NCI-H748 (cell line): ENCODE results near the gene SLC25A21.

Source experiments
- DNase-seq: peaks from one replicate; lab custom pipeline; 2025; ENCODE audit not compliant: unreplicated experiment; lab: John Stamatoyannopoulos, UW

Gene SLC25A21

DNA sequence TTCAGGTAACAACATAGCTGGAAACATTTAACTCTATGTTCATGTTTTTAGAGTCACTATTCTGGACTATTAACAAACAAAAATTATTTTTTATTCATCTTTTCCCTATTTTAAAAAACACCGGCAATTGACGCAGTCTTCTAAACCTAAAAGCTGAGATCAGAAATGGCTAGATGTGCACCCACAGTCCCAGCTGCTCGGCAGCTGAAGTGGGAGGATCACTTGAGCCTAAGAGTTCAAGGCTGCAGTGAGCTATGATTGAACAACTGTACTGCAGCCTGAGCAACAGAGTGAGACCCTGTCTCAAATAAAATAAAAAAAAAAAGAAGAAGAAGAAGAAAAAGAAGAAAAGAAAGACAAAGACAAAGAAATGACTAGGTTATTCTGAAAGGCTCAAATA lies 446.3 kb downstream of the SLC25A21 start:
- DNase-seq, result no peak

DNA sequence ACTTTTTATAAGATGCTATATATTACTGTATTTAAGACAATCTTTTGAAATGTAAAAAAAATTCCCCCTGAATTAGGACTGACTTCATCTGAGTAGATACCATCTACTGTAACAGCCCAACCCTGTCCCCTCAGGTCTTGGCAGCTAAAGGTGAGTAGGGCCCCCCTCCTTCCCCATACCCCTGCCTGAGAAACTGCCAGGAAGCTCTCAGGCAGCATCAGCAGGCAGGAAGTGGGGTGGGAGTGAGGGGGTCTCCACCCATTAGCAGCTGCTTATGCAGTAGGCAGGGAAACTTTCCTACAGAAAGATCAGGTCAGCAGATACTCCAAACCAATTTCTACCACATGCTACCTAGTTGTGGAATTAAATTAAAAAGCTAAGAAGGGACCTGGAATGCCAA lies 448.2 kb downstream of the SLC25A21 start:
- no peak for DNase-seq

DNA sequence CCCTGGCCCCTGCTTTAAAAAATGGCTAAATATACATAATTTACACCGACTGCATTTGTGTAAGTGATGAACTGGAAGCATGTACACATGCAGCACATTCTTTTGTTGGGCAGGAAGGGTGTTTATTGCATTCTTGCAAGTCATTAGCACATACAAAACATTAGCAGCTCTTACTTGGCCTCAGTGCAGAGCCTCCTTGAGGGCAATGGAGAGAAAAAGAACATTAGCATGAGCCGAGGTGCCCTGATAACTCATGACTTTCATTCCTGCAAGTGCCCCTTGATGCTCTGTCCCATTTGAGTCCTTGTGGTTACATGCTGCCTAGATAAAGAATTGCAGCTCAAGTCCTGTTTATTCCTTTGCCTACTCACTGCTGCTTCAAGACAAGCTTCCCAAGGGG lies 448.9 kb downstream of the SLC25A21 start:
- DNase-seq, result no peak

DNA sequence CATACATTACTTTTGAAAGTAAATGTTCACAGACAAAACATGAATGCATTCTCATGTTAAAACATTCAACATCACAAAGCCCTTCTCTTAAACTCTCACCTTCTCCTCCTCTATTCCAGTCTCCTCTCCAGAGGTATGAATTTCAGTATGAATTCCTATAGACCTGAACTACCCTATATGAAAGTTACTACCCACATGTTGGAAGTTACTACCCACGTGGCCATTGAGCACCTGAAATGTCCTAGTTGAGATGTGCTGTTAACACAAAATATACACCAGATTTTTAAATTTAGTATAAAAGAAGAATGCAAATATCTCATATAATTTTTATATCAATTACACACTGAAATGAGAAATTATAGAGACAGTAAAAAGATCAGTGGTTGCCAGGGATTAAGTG lies 450.5 kb downstream of the SLC25A21 start:
- DNase-seq, result no peak

DNA sequence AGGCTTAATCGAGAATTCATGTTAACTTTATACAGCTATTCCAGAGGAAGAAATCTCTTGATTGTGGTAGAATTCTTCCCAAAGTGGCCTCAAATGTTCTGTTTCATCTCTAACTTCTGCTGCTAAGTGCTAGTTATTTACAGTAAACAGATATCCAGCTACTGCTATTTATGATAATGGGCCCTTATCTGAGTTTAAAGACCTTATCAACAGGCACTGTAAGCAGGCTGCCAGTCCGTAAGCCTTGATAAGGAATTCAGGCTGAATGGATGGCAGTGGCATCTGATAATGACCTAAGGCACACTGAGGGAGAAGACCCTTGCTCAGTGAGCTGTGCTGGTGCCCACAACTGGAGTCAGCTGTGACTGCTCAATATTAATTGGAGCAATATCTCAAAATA lies 451.7 kb downstream of the SLC25A21 start:
- no peak for DNase-seq

DNA sequence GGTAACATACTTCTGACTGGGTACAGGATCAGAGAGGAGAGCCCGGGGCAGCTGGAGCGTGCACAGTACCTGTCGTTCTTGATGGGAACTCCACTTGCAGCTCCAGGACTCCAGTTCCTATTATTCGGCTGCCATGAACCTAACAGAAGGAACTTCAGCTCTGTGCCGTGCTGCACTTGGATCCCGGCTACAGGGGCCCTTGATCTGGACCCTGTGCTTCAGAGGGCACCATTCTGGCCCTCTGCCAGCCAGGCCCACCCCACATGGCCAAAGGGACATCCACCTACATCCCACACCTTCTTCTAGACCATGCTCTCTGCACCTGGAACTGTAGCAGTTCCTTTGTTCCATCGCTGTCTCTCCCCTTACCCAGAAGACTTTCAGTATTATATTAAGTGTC lies 452.6 kb downstream of the SLC25A21 start:
- no peak for DNase-seq

DNA sequence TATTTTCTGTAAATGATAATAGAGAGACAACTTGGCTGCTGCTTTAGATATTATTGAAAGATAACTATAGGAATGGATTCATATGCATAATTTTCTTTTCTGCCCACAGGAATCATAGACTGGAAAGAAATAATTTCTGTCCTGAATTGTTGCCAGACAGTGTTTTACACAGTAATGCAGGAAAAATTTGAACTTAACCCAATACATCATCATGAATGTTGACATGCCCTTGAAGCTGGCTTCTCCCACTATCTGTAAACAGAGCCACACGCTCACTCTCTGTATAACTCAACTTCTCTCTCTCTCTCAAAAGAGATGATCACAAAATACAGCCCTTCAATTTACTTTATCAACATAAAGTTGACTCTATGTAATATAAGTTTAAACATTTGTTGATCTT lies 454.2 kb downstream of the SLC25A21 start:
- no peak for DNase-seq

DNA sequence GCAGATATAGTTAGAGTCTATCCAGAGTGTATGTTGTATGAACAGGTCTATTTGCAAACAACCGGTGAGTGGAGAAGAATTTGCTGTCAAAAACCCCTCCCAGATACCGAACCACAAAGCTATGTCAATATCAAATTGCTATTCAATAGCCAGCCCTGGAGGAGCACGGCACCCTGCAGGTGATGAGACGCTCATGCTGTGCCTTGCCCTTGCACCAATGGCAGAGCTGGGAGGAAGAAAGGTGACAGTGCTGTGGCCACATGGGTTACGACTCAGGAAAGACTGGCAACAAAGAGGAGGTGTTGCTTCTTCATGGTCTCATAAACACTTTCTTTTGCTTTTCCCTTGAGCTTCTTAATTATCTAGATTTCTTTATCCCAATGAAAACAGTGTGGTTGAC lies 455.0 kb downstream of the SLC25A21 start:
- peak; percentile 27 for DNase-seq

DNA sequence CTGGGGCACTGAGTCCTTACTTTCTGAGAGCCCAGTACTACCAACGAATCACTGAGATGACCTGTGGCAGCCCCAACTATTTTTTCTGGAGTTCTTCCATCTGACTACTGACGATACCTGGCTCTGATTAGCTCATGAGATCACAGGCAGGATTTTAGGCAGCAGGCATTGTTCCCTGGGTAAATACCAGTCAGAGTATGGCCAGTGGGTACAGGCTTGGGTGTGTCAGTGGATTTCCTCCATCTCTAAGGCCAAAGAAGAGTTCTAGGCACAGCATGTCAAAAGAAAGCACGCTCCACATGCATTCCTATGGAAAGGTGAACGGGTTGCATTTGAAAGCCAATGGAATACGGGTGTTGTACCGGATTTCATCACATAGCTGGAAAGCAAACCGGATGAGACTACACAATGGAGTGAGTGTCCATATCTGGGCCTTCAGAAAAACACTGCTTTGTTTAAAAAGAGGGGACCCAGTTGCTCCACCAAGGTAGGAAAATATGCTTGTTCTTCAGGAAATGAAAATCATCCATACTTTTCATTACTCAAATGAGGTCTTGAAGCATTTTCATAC lies 455.7 kb downstream of the SLC25A21 start:
- no peak for DNase-seq

DNA sequence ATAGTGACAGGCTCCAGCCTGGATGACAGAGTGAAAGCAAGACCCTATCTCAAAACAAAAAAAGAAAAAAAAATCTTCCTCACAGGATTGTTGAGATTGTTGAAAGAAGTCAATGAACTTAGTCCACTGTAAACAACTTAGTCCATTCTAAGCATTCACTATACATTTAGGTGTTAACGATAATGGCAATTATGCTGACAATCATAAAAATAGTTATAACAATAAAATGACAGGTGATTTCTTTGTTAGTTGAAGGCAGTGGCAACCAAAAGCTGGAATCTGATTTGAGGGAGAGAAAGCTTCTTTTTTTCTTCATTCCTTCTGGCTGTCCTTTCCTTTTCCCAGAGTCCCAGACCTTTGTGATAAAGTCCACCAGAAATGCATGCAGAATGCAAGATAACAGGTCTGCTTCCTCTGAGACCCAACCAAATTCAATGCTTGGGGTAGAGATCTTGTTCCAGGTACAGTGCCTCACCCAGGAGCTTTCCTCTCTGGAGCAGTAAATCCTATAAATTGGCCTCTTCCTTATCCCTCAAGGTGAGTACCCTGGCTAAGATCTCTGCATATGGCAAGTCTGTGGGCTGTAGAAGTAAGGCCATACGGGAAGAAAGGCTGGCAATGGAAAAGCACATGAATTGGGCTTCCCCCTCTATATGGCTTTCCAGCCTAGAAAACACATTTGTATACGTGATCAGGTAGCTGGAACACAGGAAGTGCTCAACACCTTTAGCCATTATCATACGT lies 458.3 kb downstream of the SLC25A21 start:
- no peak for DNase-seq

DNA sequence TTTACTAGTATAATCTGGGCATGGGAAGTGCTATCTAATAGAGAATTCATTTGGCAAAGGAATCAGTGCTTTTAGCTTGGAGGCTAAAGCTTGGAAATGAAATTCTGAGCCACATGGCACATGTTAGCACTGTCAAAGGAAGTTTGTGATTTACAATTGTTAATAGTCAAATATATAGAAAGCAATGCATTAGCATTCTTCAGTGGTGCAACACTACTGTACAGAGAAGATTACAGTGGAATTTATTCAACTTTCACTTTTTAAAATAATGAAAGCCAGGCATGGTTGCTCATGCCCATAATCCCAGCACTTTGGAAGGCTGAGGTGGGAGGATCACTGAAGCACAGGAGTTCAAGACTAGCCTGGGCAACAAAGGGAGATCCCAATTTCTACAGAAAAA lies 464.8 kb downstream of the SLC25A21 start:
- no peak for DNase-seq

DNA sequence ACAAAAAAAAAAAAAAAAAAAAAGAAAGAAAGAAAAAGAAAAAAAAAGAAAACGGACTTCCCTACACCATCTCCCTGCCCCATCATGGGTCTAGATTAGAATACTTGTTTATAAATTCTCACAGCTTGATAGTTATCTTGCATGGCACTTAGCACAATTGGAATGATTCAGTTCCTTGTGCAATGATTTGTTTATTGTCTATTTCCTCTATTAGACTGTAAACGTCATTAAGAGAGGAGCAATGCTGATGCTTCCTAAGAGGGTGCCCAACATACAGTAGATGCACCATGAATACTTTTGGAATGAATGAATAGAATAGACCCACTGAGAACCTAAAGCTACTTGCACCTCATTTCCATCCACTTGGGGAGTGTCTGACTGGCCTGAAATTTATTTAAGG lies 469.9 kb downstream of the SLC25A21 start:
- no peak for DNase-seq

DNA sequence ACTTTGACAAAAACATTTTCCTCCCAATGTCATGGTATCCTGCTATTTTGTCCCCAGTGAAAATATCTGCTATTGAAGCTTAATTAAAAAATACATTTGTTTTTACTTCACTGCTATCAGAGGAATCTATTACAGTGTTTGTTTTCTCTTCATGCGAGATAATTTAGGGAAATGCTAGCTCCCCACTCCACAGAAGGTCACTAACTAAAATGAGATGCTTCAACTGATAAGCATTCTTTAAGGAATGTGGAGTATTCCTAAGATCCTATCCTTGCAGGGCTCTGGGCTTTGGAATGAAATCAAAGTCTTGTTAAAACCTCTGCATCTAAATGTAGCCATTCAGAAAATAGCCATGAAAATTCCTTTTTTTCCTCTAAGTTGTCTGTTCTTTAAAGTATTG lies 471.3 kb downstream of the SLC25A21 start:
- DNase-seq, result no peak

DNA sequence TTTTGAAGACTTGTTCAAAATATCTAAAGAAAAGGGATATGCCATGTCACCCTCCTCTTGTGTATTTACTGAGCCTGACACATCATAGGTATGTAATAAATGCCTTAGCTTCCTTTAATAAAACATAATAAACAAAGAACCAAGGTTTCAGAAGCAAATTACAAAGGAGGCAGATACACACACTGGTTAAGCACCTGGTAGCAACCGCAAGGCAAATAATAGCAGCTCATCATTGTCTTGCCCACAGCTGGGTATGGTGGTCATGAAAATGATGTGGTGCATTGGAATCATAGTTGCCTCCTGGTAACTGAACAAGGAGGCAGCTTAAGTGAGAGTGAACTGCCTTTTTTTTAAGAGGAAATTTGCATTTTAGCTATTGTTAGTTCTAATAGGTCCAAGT lies 471.8 kb downstream of the SLC25A21 start:
- DNase-seq, result peak; percentile 13

DNA sequence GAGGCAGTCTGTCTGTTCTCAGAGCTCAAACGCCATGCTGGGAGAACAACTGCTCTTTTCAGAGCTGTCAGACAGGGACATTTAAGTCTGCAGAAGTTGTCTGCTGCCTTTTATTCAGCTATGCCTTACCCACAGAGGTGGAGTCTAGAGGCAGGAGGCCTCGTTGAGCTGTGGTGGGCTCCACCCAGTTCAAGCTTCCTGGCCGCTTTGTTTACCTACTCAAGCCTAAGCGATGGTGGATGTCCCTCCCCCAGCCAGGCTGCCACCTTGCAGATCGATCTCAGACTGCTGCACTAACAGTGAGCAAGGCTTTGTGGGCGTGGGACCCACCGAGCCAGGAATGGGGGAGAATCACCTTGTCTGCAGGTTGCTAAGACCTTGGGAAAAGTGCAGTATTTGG lies 473.0 kb downstream of the SLC25A21 start:
- peak; percentile 66 for DNase-seq

DNA sequence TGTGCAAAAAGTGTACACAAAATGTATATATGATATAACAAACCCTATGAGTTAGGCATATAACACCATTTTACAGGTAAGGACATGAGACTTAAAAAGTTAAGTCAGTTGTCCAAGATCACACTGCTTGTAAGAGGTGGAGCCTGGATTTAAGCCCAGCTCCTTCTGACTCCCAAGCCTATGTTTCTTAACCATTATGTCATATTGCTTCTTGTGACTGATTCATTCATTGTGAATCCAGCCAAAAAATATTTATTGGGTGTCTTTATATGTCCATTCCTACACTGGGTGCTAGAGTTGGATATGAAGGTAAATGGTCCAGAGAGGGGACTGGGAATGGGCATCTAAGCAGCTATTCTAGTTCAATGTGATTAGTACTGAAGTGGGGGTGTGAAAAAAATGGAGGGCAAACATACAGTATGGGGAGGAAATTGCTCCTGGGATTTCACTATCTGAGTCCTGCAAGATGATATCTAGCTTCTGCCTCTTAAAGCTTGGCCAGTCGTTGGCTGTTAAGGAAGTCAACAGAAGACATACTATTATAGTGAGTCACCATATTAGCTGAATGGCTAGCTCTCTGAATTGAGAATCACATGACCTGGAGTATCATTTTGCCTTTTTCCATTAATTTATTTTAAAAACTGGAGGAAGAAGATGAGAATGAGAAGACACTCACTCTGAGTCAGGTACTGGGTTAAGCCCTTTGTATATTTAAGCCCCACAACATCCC lies 481.9 kb downstream of the SLC25A21 start:
- no peak for DNase-seq

DNA sequence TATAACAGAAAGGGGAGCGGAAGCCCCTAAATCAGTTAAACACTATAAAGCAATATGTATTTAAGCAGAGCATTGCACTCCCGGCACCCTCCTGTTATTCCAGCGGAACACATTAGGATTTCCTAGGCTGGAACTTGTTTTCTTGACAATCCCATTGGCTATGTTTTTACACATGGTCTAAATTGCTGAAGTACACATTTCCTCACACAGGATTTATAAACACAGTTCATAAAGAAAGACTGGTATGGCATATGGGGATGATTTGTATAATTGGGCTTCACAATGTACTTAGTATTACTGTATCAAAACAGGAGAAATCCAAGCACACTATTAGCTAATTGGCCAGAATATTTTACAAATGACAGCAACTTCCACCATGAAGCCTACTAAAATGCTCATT lies 487.5 kb downstream of the SLC25A21 start:
- no peak for DNase-seq

DNA sequence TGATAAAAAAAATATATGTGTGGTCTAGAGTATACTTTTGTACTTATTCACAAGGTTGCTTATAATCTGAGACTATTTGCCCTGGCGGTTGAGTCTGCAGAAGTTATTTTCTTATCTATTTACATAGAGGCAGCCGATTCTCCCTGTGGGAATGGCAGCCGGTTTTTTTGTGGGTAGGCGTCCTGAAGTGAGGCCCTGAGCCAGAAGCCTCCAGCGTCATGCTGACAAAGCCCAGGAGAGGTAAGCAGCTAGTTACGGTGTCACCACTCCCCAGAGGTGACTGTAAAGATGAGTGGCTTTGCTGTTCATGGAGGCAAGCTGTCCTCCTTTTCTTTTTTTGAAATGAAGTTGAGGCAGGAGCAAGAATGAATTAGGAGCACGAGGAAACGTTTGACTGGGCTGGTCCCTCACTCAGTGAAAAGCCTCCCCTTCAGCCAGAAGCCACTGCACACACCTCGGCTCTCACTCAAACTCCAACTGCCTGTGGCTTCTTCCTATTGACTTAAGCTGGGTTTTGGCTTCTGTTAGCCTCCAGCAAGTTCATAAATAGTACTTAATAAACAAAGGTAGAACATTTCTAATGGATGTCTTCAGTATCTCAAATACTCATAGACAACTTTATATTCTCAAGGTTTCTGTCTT lies 489.2 kb downstream of the SLC25A21 start:
- no peak for DNase-seq

DNA sequence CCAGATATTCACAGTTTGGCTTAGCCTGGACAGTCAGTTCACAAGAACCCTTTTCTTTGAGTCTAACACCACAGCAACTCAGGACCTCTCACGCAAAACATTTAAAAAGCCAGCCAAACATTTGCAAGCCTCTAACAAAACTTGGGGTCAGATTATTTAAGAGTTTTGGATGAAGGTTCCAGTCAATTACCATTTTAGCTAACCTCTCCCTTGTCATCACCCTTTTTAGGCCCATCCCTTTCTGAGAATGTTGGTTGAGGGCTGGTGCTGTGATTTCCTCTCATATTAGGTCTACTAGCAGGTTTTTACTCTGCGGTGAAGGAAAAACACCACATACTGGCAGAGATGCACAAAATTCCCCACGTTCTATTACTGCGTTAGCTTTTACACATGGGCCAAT lies 490.1 kb downstream of the SLC25A21 start:
- no peak for DNase-seq

DNA sequence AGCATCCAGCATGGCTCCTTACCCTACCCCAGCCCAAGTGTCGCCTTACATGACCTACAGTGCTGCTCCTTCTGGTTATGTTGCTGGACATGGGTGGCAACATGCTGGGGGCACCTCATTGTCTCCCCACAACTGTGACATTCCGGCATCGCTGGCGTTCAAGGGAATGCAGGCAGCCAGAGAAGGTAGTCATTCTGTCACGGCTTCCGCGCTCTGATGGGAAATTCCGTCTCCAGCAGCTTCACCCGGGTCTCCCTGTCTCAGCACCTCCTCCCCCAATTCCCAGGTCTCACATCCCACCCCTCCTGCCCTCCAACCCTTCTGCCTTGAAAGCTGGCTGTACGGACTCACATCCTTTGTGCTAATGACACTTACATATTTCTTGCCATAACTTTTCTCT lies 496.2 kb downstream of the SLC25A21 start:
- no peak for DNase-seq

DNA sequence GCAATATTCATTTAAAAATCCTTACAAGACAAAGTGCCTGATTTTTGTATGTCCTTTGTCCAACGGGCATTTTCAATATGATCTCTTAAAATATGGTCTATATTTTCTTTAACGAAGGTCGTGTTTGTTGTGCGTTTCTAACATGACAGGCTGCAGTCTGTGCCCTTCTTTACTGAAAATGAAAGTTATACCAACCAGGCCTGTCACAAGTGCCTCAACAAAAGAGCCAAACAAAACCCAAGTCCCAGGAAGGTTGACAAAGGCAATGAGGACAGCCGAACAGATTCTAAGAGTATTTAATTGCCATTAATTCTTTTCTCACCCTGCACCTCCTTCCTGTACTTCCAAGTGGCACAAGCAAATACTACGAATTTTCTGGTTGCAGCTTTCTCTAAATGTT lies 496.8 kb downstream of the SLC25A21 start:
- DNase-seq, result no peak

DNA sequence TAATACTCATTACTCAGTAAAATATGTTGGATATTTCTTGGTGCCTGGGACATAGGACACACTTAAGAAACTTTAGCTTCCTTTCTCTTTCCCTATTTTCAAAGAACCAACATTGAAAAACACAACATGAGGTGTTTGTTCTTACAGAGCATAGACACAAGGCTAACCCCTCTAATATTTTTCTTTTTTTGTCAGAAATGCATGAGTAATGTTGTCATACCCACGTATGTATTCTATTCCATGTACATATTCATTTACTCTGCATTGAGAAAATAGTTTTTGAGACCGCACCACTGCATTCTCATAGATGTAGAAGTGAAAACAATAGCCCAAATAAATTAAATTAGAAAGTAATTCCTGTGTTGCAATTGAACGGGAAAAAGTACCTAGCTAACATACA lies 497.7 kb downstream of the SLC25A21 start:
- no peak for DNase-seq
